ENCODE results near the gene RSF1. TPM values are rescaled to one million over a fixed set of nuclear protein-coding genes. Genes with fewer than 3 reads are reported as not detected.

RSF1 gene
- polyA plus RNA-seq, 1 of the 3 experiments (the other 2 are of a cell fraction): 8.4 TPM

DNA sequence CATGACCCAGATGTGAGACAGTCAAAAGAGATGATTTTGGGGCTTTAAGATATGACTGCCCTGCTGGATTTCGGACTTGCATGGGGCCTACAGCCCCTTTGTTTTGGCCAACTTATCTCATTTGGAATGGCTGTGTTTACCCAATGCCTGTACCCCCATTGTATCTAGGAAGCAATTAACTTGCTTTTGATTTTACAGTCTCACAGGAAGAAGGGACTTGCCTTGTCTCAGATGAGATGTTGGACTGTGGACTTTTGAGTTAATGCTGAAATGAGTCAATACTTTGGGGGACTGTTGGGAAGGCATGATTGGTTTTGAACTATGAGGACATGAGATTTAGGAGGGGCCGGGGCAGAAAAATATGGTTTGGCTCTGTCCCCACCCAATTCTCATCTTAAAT, 88.4 kb downstream of the RSF1 start:
- Histone ChIP-seq H2AFZ (ENCODE audit: low read depth) (no peak overlapping the region), H4K20me1 (ENCODE audit: insufficient read depth) (no peaks in the 10 kb centered on the region), H3F3A (replicated peaks; ENCODE audit: insufficient read depth) (peaks cover 12% of the 10 kb centered on the region), H3K4me2 (no peak overlapping the region), H3K9me2 (no peaks in the 10 kb centered on the region), H3K27ac (ENCODE audit: low read depth in 2 of 2, low read length in 1 of 2) (no peak overlapping the region), H3K79me2 (ENCODE audit: insufficient read depth) (no peaks in the 10 kb centered on the region), H3K9me3 (no peaks in the 10 kb centered on the region), H3K36me3 (replicated peaks in 1 of 2; ENCODE audit: control insufficient read depth in 1 of 2, insufficient read depth in 2 of 2, low read length in 1 of 2) (peaks cover 0 to 64% of the 10 kb centered on the region in 2 experiments), H3K9ac (no peak overlapping the region), H3K4me1 (ENCODE audit: control insufficient read depth in 1 of 2, insufficient read depth in 2 of 2, low read depth in 1 of 2, low read length in 1 of 2) (no peaks in the 10 kb centered on the region), H3K4me3 (ENCODE audit: low read depth in 2 of 2, low read length in 1 of 2) (no peak overlapping the region), H3K27me3 (ENCODE audit: insufficient read depth) (no peaks in the 10 kb centered on the region)
- TF ChIP-seq GABPA (IDR thresholded peaks at IDR 0.05; ENCODE audit: low read depth): no peak
- TF ChIP-seq MXI1 (IDR thresholded peaks at IDR 0.05; ENCODE audit: low read depth, low read length): no peak
- TF ChIP-seq EZH2phosphoT487 (IDR thresholded peaks at IDR 0.05; ENCODE audit: borderline replicate concordance, low read depth): no peak
- 88% methylated on average over 2 of the region's 2 CpGs for whole genome bisulfite sequencing (ENCODE audit: low lambda C conversion rate)
- ChIA-PET CTCF (no interaction called here), POLR2A (no interaction called here)
- no peak for DNase-seq

GRCh38 chr11:77730789-77731188, 89.7 kb downstream of the RSF1 start:
- 97% methylated on average over 3 of the region's 3 CpGs for WGBS (ENCODE audit: low lambda C conversion rate)
- no peak overlapping the region for H3K4me3 ChIP-seq (ENCODE audit: low read depth in 2 of 2, low read length in 1 of 2)
- no peak overlapping the region for H3K9ac ChIP-seq
- H3K9me3 ChIP-seq: no peaks in the 10 kb centered on the region
- peaks cover 0 to 53% of the 10 kb centered on the region in 2 experiments for H3K36me3 ChIP-seq (replicated peaks in 1 of 2; ENCODE audit: control insufficient read depth in 1 of 2, insufficient read depth in 2 of 2, low read length in 1 of 2)
- POLR2A ChIA-PET: no interaction called here
- no peak for DNase-seq
- H4K20me1 ChIP-seq (ENCODE audit: insufficient read depth): no peaks in the 10 kb centered on the region
- TF ChIP-seq MXI1 (IDR thresholded peaks at IDR 0.05; ENCODE audit: low read depth, low read length): no peak
- no peak for TF ChIP-seq TEAD4 (IDR thresholded peaks at IDR 0.05; ENCODE audit: borderline replicate concordance, insufficient read depth)
- no peak for TF ChIP-seq FOXM1 (IDR thresholded peaks at IDR 0.05; ENCODE audit: low read depth)
- TF ChIP-seq MAX (IDR thresholded peaks at IDR 0.05; ENCODE audit: low read depth): no peak
- no peak for TF ChIP-seq PBX3 (IDR thresholded peaks at IDR 0.05)
- no peak for TF ChIP-seq ELF1 (IDR thresholded peaks at IDR 0.05)
- TF ChIP-seq EZH2phosphoT487 (IDR thresholded peaks at IDR 0.05; ENCODE audit: borderline replicate concordance, low read depth): no peak
- TF ChIP-seq FOXJ3 (CRISPR knock-in tag; IDR thresholded peaks at IDR 0.05): no peak
- TF ChIP-seq USF1 (IDR thresholded peaks at IDR 0.05; ENCODE audit: borderline replicate concordance, low read depth): no peak
- TF ChIP-seq, protein P1, sequence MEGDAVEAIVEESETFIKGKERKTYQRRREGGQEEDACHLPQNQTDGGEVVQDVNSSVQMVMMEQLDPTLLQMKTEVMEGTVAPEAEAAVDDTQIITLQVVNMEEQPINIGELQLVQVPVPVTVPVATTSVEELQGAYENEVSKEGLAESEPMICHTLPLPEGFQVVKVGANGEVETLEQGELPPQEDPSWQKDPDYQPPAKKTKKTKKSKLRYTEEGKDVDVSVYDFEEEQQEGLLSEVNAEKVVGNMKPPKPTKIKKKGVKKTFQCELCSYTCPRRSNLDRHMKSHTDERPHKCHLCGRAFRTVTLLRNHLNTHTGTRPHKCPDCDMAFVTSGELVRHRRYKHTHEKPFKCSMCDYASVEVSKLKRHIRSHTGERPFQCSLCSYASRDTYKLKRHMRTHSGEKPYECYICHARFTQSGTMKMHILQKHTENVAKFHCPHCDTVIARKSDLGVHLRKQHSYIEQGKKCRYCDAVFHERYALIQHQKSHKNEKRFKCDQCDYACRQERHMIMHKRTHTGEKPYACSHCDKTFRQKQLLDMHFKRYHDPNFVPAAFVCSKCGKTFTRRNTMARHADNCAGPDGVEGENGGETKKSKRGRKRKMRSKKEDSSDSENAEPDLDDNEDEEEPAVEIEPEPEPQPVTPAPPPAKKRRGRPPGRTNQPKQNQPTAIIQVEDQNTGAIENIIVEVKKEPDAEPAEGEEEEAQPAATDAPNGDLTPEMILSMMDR (IDR thresholded peaks at IDR 0.05): no peak
- no peak for TF ChIP-seq YY1 (IDR thresholded peaks at IDR 0.05; ENCODE audit: low read depth)
- no peaks in the 10 kb centered on the region for H3K9me2 ChIP-seq
- H3K27ac ChIP-seq (ENCODE audit: low read depth in 2 of 2, low read length in 1 of 2): no peak overlapping the region
- no peaks in the 10 kb centered on the region for H3K27me3 ChIP-seq (ENCODE audit: insufficient read depth)
- no peak overlapping the region for H2AFZ ChIP-seq (ENCODE audit: low read depth)
- H3F3A ChIP-seq (replicated peaks; ENCODE audit: insufficient read depth): peaks cover 18% of the 10 kb centered on the region
- H3K79me2 ChIP-seq (ENCODE audit: insufficient read depth): peaks cover 4% of the 10 kb centered on the region; the same call in 1 of the 2 replicates
- no peak overlapping the region for H3K4me2 ChIP-seq
- H3K4me1 ChIP-seq (ENCODE audit: control insufficient read depth in 1 of 2, insufficient read depth in 2 of 2, low read depth in 1 of 2, low read length in 1 of 2): no peaks in the 10 kb centered on the region
- CTCF ChIA-PET: no interaction called here

Data from SK-N-SH (cell line).